Fibroblast of mammary gland (primary cell): ENCODE measurements around the gene MYL10.

ENCODE experiments used
- DNase-seq: peaks from one replicate; pipeline ENCODE4 v3.0.0-alpha.2; 2010; ENCODE audit warnings: low read depth
- H3K4me3 ChIP-seq: 2 replicates; pipeline ENCODE4 v1.5.1; 2011; ENCODE audit warnings: low read depth, mild to moderate bottlenecking, low read length, moderate library complexity; ENCODE audit not compliant: control insufficient read depth
- TF ChIP-seq, protein P1 (sequence below): conservative IDR thresholded peaks from 2 replicates; pipeline ENCODE4 v1.5.1; 2011; ENCODE audit warnings: low read depth, low read length, inconsistent platforms; ENCODE audit not compliant: control insufficient read depth, insufficient read depth

MYL10 gene

DNA sequence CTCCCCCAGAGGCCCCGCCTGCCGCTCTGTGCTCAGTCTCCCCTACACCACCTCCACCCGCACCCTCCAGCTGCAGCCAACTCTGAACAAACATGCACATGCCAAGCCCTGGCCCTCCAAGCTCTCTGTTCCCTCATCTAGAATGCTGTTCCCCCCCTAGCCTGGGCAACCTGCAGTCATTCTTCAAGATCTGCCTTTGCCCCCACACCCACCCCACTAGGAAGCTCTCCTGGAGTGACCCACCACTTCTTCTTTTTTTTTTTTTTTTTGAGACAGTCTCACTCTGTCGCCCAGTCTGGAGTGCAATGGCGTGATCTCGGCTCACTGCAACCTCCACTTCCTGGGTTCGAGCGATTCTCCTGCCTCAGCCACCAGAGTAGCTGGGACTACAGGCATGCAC is 13.7 kb downstream of the MYL10 start:
- H3K4me3 ChIP-seq = no peak overlapping the region
- TF ChIP-seq, protein P1, sequence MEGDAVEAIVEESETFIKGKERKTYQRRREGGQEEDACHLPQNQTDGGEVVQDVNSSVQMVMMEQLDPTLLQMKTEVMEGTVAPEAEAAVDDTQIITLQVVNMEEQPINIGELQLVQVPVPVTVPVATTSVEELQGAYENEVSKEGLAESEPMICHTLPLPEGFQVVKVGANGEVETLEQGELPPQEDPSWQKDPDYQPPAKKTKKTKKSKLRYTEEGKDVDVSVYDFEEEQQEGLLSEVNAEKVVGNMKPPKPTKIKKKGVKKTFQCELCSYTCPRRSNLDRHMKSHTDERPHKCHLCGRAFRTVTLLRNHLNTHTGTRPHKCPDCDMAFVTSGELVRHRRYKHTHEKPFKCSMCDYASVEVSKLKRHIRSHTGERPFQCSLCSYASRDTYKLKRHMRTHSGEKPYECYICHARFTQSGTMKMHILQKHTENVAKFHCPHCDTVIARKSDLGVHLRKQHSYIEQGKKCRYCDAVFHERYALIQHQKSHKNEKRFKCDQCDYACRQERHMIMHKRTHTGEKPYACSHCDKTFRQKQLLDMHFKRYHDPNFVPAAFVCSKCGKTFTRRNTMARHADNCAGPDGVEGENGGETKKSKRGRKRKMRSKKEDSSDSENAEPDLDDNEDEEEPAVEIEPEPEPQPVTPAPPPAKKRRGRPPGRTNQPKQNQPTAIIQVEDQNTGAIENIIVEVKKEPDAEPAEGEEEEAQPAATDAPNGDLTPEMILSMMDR = no peak
- no peak for DNase-seq

DNA sequence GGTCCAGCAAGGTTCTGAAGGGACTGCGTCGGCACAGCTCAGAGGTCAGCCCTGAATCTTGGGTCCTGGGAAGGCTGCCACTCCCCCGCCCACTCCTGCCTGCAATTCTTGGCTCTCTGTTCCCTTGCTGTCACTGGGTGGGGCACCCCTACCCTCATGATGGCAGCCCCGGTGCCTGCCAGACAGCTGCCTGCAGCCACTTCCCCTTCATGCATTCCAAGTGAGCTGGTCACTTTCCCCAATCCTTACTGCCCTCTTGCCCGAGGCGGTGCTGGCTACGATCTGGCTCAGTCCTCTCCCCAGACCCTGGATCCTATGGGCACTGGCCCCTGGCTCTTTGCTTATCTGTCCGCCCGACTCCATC is 14.2 kb downstream of the MYL10 start:
- TF ChIP-seq, protein P1 = no peak
- no peak overlapping the region for H3K4me3 ChIP-seq
- DNase-seq = no peak

DNA sequence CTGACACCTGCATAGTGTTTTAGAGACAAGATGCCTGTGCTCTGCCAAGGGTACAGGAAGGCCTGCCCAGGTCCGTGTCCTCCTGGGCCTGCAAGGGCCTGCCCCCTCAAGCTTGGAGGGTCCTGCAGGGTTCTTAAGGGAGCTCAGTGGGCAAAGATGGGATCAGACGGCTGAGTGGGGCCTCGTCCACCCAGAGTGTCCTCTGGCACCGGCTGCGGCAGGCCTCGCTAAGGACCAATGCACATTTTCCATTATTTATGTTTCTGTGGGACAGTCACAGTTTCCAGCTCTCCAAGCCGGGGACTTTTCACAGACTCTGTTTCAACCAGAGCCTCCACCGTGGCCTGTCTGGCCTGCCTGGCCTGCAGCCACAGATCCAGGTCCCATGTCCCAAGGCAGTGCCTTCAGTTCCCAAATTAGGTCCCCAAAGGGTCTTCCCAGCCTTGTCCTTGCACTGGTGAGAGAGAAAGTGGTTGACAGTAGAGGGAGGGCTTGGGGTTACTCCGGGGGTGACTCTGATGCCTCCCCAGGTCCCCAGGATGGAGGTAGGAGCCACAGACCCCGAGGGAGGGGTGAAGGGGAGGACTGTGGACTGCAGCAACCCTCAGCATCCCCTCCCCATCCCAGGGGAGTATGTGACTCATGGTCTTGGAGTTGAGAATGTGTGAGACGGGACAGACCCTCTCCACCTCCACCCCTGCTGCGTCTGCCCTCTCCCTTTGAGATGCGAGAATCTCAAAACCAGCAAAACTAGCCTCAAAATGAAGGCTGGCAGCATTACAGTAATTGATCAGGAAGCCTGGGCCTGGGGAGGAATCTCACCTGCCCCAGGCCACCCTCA is 14.8 kb downstream of the MYL10 start:
- TF ChIP-seq, protein P1 = no peak
- no peak for DNase-seq
- H3K4me3 ChIP-seq = no peak overlapping the region

DNA sequence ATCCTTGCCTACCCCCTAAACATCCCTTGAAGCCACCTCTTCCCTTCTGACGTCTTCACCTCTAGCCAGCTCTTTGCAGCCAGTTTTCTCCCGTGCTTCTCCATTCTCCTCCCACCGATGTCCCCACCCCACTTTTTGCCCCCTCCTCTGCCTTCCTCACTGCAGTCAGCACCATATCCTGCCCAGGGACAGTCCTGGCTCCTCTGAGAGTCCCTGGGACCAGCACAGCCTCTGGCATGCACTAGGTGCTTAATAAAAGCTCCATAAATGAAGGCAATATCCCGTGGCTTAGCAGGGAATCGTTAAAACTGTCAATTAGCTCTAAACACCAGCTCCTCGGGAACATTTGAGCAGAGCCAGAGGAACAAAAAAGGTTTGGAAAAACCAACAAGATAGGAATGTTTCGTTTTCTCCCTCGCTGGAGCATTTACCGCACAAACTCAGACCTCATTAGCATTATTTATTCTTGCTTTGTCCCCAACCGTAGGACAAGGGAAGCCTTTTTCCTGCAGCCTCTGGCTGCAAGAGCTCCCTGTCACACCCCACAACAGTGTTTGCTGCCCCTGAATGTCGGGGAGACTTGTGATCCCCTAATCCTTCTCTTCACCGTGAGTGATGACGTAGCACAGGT is 16.1 kb downstream of the MYL10 start:
- no peak for DNase-seq
- no peak overlapping the region for H3K4me3 ChIP-seq
- TF ChIP-seq, protein P1 = no peak

DNA sequence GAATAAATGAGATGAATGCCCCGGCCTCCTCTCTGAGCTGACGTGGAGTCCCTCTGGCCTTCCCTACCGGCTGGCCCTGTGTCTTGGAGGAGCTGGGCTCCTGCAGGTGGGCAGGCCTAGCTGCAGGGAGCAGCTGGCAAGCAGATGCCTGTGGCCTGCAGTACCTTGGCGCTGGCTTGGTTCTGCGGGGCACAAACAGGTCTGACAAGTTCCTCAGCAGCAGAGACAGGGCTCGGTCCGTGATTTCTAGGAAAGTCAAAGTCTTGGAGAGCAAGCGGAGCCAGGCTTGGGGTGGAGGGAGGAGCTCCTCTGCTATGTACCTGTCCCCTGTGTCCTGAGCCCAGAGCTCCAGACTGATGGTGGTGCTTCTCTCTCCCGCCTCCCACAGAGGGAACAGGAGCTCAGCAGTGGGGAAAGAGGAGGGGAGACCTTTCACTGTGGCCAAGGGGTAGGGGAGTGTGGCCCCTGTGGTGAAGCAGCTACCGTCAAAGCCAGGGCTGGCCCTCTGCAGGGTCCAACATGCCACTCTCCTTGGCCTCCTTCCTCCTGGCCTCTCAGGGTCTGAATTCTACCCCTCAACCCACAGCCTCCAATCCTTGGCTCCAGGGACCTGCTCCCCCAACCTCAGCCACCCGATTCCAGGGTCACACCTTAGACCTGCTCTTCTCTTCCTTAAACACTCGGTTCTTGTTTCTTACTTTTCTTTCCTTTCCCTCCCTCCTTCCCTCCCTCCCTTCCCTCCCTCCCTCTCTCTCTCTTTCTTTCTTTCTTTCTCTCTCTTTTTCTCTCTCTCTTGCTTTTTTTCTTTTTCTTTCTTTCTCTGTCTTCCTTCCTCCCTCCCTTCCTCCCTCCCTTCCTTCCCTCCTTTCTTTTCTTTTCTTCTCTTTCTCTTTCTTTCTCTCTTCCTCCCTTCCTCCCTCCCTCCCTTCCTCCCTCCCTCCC is 20.1 kb downstream of the MYL10 start:
- DNase-seq = no peak
- TF ChIP-seq, protein P1 = no peak
- H3K4me3 ChIP-seq = no peak overlapping the region

DNA sequence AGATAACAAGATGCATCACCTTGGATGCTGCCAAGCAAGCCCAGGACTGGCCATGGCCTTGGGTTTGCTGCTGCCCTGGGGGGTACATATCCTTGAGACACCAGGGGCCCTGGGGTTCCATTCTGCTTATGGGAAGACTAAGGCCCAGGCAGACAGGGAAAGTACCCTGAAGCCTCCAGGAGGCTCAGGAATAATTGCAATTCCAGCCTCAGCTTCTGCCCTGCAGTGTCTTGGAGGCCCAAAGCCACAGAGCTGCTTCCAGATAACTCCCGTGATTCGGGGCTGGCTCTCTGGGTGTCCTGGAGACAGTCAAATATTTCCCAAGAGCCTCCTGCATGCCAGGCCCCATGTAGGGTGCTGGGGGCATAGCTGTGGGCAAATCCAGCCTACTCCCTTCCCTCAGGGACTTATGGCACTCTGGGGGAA is 22.6 kb downstream of the MYL10 start:
- H3K4me3 ChIP-seq = no peak overlapping the region
- no peak for DNase-seq
- TF ChIP-seq, protein P1 = no peak
